ENCODE measurements around the gene BMAL1.

The BMAL1 gene

GRCh38 chr11:13278609-13279486 is 1.3 kb downstream of the BMAL1 start:
- no peak overlapping the region for H3K27ac ChIP-seq (ENCODE audit: low read depth, low read length)
- H3K36me3 ChIP-seq (ENCODE audit: control insufficient read depth in 5 of 5, insufficient read depth in 5 of 5, low read length in 5 of 5) = no peaks in the 10 kb centered on the region
- peak overlapping the region; percentile 40 to 91 (median 87) for H3K4me3 ChIP-seq (ENCODE audit: low read depth in 1 of 5, low read length in 5 of 5)
- H3K9me3 ChIP-seq (ENCODE audit: control insufficient read depth in 5 of 5, low read length in 5 of 5) = no peaks in the 10 kb centered on the region
- H3K9ac ChIP-seq (ENCODE audit: low read length in 5 of 5) = peak overlapping the region; percentile 23 to 91 (median 79)
- peaks cover 3 to 36% (median 34%) of the 10 kb centered on the region in 5 donors for H3K4me1 ChIP-seq (ENCODE audit: control insufficient read depth in 5 of 5, insufficient read depth in 5 of 5, low read length in 5 of 5)
- no peaks in the 10 kb centered on the region for H3K27me3 ChIP-seq (ENCODE audit: control insufficient read depth in 5 of 5, insufficient read depth in 4 of 5, low read length in 5 of 5)

GRCh38 chr11:13279487-13279834 is 1.9 kb downstream of the BMAL1 start:
- no peaks in the 10 kb centered on the region for H3K36me3 ChIP-seq (ENCODE audit: control insufficient read depth in 5 of 5, insufficient read depth in 5 of 5, low read length in 5 of 5)
- no peak overlapping the region for H3K27ac ChIP-seq (ENCODE audit: low read depth, low read length)
- H3K4me1 ChIP-seq (ENCODE audit: control insufficient read depth in 5 of 5, insufficient read depth in 5 of 5, low read length in 5 of 5) = peaks cover 3 to 36% (median 34%) of the 10 kb centered on the region in 5 donors
- peak overlapping the region in 1 of 5 donors; percentile 87 for H3K4me3 ChIP-seq (ENCODE audit: low read depth in 1 of 5, low read length in 5 of 5)
- H3K27me3 ChIP-seq (ENCODE audit: control insufficient read depth in 5 of 5, insufficient read depth in 4 of 5, low read length in 5 of 5) = no peaks in the 10 kb centered on the region
- no peaks in the 10 kb centered on the region for H3K9me3 ChIP-seq (ENCODE audit: control insufficient read depth in 5 of 5, low read length in 5 of 5)
- peak overlapping the region in 3 of 5 donors; percentile 20 to 85 (median 79) for H3K9ac ChIP-seq (ENCODE audit: low read length in 5 of 5)

- Histone ChIP-seq H3K4me3 (ENCODE audit: low read depth in 1 of 5, low read length in 5 of 5) (no peak overlapping the region), H3K9me3 (ENCODE audit: control insufficient read depth in 5 of 5, low read length in 5 of 5) (no peaks in the 10 kb centered on the region), H3K27ac (ENCODE audit: low read depth, low read length) (no peak overlapping the region), H3K4me1 (ENCODE audit: control insufficient read depth in 5 of 5, insufficient read depth in 5 of 5, low read length in 5 of 5) (peaks cover 3 to 36% (median 34%) of the 10 kb centered on the region in 5 donors), H3K27me3 (ENCODE audit: control insufficient read depth in 5 of 5, insufficient read depth in 4 of 5, low read length in 5 of 5) (no peaks in the 10 kb centered on the region), H3K9ac (ENCODE audit: low read length in 5 of 5) (no peak overlapping the region), H3K36me3 (ENCODE audit: control insufficient read depth in 5 of 5, insufficient read depth in 5 of 5, low read length in 5 of 5) (no peaks in the 10 kb centered on the region)
Observed at GRCh38 chr11:13280092-13280722, 2.6 kb downstream of the BMAL1 start.

GRCh38 chr11:13280777-13281176 is 3.2 kb downstream of the BMAL1 start:
- H3K9me3 ChIP-seq (ENCODE audit: control insufficient read depth in 5 of 5, low read length in 5 of 5) = no peaks in the 10 kb centered on the region
- H3K4me1 ChIP-seq (ENCODE audit: control insufficient read depth in 5 of 5, insufficient read depth in 5 of 5, low read length in 5 of 5) = peaks cover 3 to 36% (median 34%) of the 10 kb centered on the region in 5 donors
- no peaks in the 10 kb centered on the region for H3K36me3 ChIP-seq (ENCODE audit: control insufficient read depth in 5 of 5, insufficient read depth in 5 of 5, low read length in 5 of 5)
- no peak overlapping the region for H3K27ac ChIP-seq (ENCODE audit: low read depth, low read length)
- H3K9ac ChIP-seq (ENCODE audit: low read length in 5 of 5) = no peak overlapping the region
- H3K27me3 ChIP-seq (ENCODE audit: control insufficient read depth in 5 of 5, insufficient read depth in 4 of 5, low read length in 5 of 5) = no peaks in the 10 kb centered on the region
- H3K4me3 ChIP-seq (ENCODE audit: low read depth in 1 of 5, low read length in 5 of 5) = no peak overlapping the region

GRCh38 chr11:13283636-13284035 is 6.0 kb downstream of the BMAL1 start:
- Histone ChIP-seq H3K4me3 (ENCODE audit: low read depth in 1 of 5, low read length in 5 of 5) (no peak overlapping the region), H3K36me3 (ENCODE audit: control insufficient read depth in 5 of 5, insufficient read depth in 5 of 5, low read length in 5 of 5) (no peaks in the 10 kb centered on the region), H3K27ac (ENCODE audit: low read depth, low read length) (no peak overlapping the region), H3K27me3 (ENCODE audit: control insufficient read depth in 5 of 5, insufficient read depth in 4 of 5, low read length in 5 of 5) (no peaks in the 10 kb centered on the region), H3K4me1 (ENCODE audit: control insufficient read depth in 5 of 5, insufficient read depth in 5 of 5, low read length in 5 of 5) (peaks cover 0 to 23% (median 18%) of the 10 kb centered on the region in 5 donors), H3K9me3 (ENCODE audit: control insufficient read depth in 5 of 5, low read length in 5 of 5) (no peaks in the 10 kb centered on the region), H3K9ac (ENCODE audit: low read length in 5 of 5) (no peak overlapping the region)

- H3K4me1 ChIP-seq (ENCODE audit: control insufficient read depth in 5 of 5, insufficient read depth in 5 of 5, low read length in 5 of 5) = peaks cover 0 to 10% (median 5%) of the 10 kb centered on the region in 5 donors
- H3K9ac ChIP-seq (ENCODE audit: low read length in 5 of 5) = no peak overlapping the region
- H3K36me3 ChIP-seq (ENCODE audit: control insufficient read depth in 5 of 5, insufficient read depth in 5 of 5, low read length in 5 of 5) = no peaks in the 10 kb centered on the region
- no peaks in the 10 kb centered on the region for H3K9me3 ChIP-seq (ENCODE audit: control insufficient read depth in 5 of 5, low read length in 5 of 5)
- no peak overlapping the region for H3K4me3 ChIP-seq (ENCODE audit: low read depth in 1 of 5, low read length in 5 of 5)
- H3K27ac ChIP-seq (ENCODE audit: low read depth, low read length) = no peak overlapping the region
- H3K27me3 ChIP-seq (ENCODE audit: control insufficient read depth in 5 of 5, insufficient read depth in 4 of 5, low read length in 5 of 5) = no peaks in the 10 kb centered on the region
Observed at GRCh38 chr11:13284776-13285588, 7.4 kb downstream of the BMAL1 start.

- no peaks in the 10 kb centered on the region for H3K27me3 ChIP-seq (ENCODE audit: control insufficient read depth in 5 of 5, insufficient read depth in 4 of 5, low read length in 5 of 5)
- H3K36me3 ChIP-seq (ENCODE audit: control insufficient read depth in 5 of 5, insufficient read depth in 5 of 5, low read length in 5 of 5) = no peaks in the 10 kb centered on the region
- no peak overlapping the region for H3K4me3 ChIP-seq (ENCODE audit: low read depth in 1 of 5, low read length in 5 of 5)
- H3K9ac ChIP-seq (ENCODE audit: low read length in 5 of 5) = no peak overlapping the region
- H3K9me3 ChIP-seq (ENCODE audit: control insufficient read depth in 5 of 5, low read length in 5 of 5) = no peaks in the 10 kb centered on the region
- no peak overlapping the region for H3K27ac ChIP-seq (ENCODE audit: low read depth, low read length)
- peaks cover 0 to 6% (median 0%) of the 10 kb centered on the region in 5 donors for H3K4me1 ChIP-seq (ENCODE audit: control insufficient read depth in 5 of 5, insufficient read depth in 5 of 5, low read length in 5 of 5)
Observed at GRCh38 chr11:13286279-13286821, 8.8 kb downstream of the BMAL1 start.

- Histone ChIP-seq H3K4me1 (ENCODE audit: control insufficient read depth in 5 of 5, insufficient read depth in 5 of 5, low read length in 5 of 5) (peaks cover 0 to 5% (median 0%) of the 10 kb centered on the region in 5 donors), H3K9ac (ENCODE audit: low read length in 5 of 5) (no peak overlapping the region), H3K27me3 (ENCODE audit: control insufficient read depth in 5 of 5, insufficient read depth in 4 of 5, low read length in 5 of 5) (no peaks in the 10 kb centered on the region), H3K9me3 (ENCODE audit: control insufficient read depth in 5 of 5, low read length in 5 of 5) (no peaks in the 10 kb centered on the region), H3K27ac (ENCODE audit: low read depth, low read length) (no peak overlapping the region), H3K36me3 (ENCODE audit: control insufficient read depth in 5 of 5, insufficient read depth in 5 of 5, low read length in 5 of 5) (no peaks in the 10 kb centered on the region), H3K4me3 (ENCODE audit: low read depth in 1 of 5, low read length in 5 of 5) (no peak overlapping the region)
Observed at GRCh38 chr11:13287036-13287435, 9.4 kb downstream of the BMAL1 start.

GRCh38 chr11:13287681-13288080 is 10.1 kb downstream of the BMAL1 start:
- H3K27me3 ChIP-seq (ENCODE audit: control insufficient read depth in 5 of 5, insufficient read depth in 4 of 5, low read length in 5 of 5) = no peaks in the 10 kb centered on the region
- no peaks in the 10 kb centered on the region for H3K9me3 ChIP-seq (ENCODE audit: control insufficient read depth in 5 of 5, low read length in 5 of 5)
- no peak overlapping the region for H3K4me3 ChIP-seq (ENCODE audit: low read depth in 1 of 5, low read length in 5 of 5)
- no peak overlapping the region for H3K9ac ChIP-seq (ENCODE audit: low read length in 5 of 5)
- peaks cover 0 to 6% (median 0%) of the 10 kb centered on the region in 5 donors for H3K4me1 ChIP-seq (ENCODE audit: control insufficient read depth in 5 of 5, insufficient read depth in 5 of 5, low read length in 5 of 5)
- H3K27ac ChIP-seq (ENCODE audit: low read depth, low read length) = no peak overlapping the region
- H3K36me3 ChIP-seq (ENCODE audit: control insufficient read depth in 5 of 5, insufficient read depth in 5 of 5, low read length in 5 of 5) = no peaks in the 10 kb centered on the region
